Cardiac septum (tissue), 1 donor: ENCODE data around the gene MSI2. TPM values are rescaled to one million over a fixed set of nuclear protein-coding genes. Genes with fewer than 3 reads are reported as not detected.

Experiments used
- DNase-seq: peaks from one replicate; pipeline ENCODE4 v3.0.0-alpha.2; 2020; ENCODE audit warnings: low spot score
- intact Hi-C: fragments of 100-400 bp; cut with DNase I; formaldehyde crosslinking; loops from one replicate; pipeline ENCODE4 v1.14.0; 2022
- total RNA-seq: library from RNA; stranded (reverse); fragmentation: NEBNext Ultra II Directional; extraction: Animal tissue kit (Norgen Biotek cat#: 25700); gene quantifications from one replicate; pipeline ENCODE4 v1.2.1, GENCODE V29; 2021
- donor health status: DM: no; HTN: no; CAD: no.

Gene MSI2
- total RNA-seq, 1 donor from 2014 or later, result 112 TPM

DNA sequence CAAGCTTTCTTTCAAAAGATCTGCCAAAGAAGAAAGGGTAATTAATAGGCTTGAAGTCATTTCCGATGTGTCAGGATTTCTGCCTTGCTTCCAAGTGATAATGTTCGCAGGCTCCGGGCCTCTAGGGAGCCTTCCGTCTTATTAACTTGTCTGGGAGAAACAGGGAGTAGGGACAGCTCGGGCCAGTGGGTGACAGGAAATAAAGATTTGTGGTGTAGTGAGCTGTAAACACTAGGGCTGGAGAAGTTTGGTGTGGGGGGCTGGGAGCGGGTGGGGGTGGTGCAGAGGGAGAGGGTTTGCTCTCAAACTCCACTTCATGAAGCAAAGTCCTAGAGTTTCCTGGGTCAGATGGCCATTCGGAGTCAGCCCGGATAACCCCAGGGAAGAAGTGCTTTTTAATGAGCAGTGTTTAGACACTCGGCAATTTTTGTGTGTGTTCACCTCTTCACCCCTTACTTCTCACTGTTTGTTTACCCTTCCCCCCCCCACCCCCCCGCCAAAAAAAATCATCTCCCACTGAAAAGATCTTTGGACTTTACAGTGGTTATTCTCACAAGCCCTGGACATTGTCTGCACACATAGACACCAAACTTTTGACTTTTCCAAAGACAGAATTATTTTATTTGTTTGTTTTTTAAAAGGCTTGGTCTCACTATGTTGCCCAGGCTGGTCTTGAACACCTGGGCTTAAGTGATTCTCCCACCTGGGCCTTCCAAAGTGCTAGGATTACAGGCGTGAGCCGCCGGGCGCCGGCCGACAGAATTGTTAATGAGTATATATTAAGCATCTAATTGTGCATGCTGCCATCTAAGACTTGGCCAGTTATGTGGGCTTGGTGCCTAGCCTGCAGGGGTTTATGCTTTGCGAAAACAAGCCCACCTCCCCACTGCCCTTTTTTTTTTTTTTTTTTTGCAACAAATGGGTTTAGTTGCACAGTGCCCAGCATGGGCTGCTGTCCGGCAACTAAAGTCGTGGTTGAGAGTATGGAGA lies 292.4 kb downstream of the MSI2 start:
- intact Hi-C loops, result no loop called here
- DNase-seq, result no peak

DNA sequence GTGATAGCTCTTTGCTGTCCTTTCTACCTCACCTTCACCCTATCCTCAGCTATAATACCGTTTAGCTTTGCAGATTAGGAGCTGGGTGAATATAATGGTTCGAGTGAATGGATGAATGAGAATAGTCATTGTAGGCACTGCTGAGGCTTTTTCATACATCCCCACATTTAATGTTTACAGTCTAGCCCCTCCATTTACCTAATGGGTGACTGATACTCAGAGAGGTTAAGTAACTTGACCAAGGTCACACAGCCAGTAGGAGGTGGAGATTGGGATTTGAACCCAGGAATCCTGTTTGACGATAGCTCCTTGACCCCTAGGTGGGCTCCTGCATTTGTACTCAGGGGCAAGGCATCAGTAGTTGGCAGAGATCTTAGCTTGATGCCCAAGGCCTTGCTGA lies 293.1 kb downstream of the MSI2 start:
- intact Hi-C loops, result no loop called here
- DNase-seq, result no peak

DNA sequence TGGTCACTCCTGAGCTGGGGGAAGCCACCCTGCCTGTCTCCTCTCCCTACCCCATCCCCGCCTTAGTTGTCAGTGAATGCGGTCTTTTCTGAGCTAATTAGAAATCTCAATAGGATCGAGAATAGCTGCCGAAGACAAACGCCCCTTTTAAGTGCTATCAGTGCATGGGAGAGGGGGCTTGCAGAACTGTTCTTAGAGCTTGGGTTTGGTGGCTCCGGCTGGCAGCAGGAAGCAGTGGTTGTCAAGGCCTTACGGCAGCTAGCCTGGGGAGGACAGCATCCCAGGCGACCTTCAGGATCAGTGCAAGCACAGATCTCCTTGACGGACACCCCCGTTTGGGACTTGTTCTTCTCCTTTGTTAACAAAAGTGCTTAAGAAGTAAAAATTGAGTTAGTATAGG lies 293.7 kb downstream of the MSI2 start:
- intact Hi-C loops, result no loop called here
- no peak for DNase-seq

DNA sequence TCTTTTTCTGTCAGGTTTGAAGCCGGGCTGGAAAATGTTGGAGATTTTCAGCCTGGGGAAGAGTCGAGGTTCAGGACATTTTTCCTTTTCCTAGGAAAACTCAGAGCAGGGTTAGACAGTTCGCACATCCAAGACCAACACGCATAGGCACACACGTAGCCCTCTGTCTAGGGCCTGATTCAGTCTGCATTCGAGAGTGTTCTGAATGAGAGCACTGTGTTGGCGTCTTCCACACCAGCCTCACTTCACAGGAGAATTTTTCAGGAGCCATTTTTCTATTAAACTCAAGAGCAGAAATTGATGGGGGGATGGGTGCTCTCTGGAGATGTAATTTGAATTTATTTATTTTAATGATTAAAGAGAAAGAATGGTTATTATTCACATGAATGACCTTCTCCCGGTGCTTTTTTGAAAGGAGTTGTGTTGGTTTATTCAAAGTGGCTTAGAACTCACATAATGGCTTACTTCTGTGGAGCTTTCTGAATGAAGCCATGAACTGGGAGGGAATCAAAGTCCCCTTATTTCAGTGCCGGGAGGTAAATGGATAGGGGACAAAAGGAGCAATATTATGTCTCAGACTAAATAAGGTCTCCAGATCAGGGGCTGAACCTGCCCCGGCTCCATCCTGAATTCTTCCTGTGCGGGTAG lies 294.5 kb downstream of the MSI2 start:
- intact Hi-C loops, result no loop called here
- DNase-seq, result no peak

DNA sequence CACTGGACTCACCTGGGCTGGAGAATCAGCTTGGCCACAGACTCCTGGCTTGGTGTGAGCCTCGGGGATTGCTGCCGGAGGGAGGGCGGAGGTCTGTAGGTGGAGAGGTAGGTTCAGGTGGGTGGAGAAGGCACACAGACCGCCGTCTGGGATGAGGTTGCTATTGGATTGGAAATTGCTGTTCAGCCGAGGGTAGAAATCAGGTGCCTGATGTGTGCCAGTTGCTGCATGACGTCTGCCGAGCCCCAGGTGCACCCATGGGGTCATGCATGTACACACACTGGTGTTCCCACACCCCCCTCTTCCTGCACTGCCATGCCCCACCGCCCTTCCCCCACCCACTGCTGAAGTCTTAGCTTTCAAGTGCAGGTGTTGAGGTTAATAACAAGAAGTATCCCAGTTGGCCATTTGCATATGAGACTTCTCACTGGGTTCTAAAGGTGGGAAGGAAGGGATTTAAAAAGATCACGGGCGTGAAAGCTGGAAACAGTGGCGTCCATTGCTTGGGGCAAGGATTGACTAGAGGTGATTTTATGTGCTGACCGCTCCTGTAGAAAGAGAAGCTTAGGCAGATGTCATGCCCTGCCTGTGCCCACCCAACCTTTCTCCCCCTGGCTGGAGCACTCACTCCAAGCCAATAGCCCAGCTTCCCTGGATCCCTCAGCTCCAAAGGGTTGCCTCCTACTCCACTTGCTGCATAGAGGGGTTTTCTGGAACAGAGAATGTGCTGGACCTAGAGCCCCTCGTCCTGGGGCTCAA lies 295.2 kb downstream of the MSI2 start:
- DNase-seq, result no peak
- intact Hi-C loops, result no loop called here

DNA sequence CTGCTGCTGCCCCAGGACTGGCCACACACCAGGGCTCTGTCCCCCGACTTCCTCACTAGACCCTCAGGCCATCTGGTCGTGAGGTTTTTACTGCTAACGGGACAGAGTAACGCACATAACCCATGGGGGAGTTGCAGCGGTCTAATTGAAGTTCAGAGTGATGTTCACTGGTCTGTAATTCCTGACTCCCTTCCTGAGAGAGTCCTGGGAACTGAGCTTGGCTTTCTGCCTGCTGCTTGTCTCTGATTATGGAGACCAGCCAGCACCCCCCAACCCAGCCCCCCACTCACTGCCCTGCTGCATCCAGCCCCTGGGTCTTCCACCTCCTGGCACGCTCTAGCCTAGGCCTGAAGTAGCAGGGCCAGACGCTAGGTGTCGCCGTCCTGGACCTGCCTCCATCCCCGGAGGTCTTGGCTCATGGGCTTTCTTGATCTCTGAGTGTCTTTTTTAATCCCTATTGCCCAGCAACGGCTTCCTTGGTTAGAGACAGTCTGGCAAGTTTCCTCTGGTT lies 295.8 kb downstream of the MSI2 start:
- DNase-seq, result no peak
- intact Hi-C loops, result no loop called here

DNA sequence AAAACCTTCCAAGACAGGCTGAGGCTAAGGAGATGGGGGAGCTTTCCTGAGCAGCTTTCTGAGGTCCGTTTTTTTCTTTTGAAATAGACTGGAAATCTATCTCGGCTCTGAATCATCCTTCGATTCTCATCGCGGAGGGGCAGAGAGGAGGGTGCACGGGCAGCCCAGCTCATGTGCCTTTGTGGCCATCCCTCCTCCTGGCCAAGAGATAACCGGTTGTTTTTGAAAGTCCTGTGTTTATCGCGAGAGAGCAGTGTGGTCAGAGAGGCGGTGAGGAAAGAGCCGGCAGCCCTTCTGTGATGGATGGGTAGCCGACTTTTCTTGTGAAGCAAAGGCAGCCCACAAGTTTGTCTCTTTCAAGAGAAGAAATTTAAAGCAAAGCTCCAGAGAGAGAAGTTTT lies 297.2 kb downstream of the MSI2 start:
- no peak for DNase-seq
- intact Hi-C loops, result no loop called here

DNA sequence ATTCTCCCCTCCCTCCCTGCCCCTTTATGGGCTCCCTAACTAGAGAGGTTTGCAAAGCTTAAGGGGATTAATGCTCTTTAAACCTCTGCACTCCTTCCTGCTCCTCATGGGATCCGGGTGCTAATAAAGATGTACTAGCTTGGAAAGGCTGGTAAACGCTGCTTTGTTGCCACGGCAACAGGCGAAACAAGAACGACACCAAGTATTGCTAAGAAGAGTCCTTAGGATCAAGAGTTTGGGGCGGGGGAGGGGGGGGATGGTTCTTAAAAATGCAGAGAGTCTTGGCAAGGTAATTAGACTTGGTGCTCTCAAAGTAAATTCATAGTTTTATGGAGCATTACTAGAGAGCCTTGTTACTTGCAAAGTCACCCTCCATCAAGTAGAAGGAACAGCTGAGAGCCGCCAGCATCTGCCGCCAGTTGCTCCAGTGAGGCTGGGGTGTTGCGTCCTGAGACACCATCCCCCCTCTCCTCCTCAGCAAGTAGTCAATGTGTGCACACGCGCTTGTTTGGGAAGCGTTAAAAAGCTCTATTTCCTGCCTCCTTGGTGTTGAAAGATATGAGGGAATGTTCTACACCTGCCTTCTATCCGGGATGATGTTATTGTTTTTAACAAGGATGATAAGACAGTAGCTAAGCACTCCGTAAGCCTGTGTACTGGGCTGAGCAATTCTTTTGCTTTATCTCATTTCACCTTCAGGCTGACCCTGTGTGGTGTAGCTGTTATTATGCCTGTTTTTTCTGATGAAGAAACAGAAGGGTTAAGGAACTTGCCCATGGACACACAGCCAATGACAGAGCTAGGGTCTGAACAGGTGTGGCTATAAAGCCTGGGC lies 297.9 kb downstream of the MSI2 start:
- intact Hi-C loops, result no loop called here
- no peak for DNase-seq

DNA sequence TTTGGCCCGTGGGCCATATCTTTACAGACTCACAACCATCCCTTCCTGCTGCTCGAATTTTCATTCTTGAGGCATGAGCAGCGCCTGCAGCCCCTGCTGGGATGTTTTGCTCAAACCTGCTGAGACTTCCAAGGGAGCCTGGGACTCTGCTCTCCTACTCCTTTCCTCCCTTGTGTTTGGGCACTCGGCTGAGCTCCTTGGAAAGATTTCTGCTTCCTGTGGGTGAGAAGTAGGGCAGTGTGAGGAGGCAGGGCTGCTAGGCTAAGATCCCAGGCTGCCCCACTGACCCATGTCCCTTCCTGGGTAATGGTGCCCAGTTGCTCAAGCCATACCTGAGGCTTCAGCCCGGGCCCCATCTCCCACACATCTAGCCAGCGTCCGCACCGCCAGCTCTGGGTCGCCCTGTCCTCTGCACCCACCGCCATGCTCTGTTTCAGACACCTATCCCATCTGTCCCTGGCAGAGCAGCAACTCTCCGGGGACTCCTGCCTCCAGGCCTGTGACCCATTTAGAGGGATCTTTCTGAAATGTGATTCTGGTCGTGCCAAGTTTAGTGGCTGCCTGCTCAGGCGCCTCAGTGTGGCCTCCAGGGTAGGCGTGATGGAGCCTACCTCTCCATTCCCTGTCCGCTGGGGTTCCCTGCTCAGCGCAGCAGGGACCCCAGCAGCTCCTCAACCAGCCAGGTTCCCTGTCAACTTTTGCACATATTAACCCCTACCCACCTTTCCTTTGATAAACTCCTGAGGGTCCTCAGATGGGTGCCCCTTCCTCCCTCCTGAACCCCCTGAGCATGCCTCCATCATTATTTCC lies 298.7 kb downstream of the MSI2 start:
- no peak for DNase-seq
- intact Hi-C loops, result no loop called here

DNA sequence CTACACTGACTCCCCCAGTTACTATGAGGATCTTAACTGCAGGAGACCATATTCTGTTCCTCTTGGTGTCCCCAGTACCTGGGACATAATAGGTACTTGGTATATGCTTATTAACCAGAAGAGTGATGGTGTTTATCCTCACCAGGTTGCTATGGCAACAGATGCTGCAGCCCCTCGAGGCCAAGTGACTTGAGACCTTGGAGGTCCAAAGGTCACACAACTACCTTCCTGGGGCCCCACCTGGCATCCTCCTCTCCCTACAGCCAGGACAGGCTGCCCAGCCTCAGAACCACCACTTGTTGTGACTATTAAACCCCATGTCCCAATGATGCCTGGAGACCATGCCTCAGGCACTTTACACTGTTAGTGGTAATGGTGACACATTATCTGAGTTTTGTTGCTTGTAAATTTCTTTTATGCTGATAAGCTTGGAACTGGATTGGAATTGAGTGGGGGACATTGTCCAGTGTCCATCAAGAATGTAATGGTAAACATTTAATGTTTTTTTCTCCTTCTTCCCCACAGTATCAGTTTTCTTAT lies 299.4 kb downstream of the MSI2 start:
- no peak for DNase-seq
- intact Hi-C loops, result no loop called here

DNA sequence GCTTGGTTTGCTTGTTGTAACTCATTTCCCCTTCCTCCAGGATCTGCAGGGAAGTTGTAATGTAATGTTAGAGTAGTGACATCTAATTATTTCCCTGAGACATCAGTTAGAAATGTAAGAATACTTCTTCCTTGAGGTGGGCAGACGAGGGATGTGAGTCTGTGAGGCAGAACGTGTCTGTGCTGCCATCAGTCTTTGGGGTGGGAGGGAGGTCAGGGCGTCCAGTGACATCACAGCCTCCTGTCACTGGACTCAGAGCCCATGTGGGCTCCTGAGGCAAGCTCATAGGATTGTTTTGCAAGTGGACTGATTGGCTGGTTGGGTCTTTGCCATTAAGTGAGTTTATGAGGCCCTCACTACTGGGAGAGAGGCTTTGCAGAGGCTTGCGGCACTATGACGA lies 300.0 kb downstream of the MSI2 start:
- DNase-seq, result no peak
- intact Hi-C loops, result no loop called here

DNA sequence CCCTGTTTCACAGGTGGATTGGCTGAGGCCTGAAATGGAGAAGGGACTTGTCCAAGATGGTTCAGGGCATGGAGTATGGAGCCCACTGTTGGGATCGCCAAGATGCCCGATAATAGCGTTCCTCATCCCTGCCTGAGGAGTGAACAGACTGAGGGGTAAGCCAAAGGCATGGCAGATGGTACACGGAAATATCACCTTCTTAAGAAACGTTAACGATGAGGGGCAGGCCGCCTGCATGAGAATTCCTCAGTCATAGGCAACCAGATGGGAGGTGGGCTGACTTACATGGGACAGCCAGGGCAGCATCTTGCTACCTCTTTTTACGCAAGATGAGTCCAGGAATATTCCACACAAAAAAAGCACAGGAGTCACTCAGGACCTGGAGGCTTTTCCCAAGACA lies 300.7 kb downstream of the MSI2 start:
- no peak for DNase-seq

DNA sequence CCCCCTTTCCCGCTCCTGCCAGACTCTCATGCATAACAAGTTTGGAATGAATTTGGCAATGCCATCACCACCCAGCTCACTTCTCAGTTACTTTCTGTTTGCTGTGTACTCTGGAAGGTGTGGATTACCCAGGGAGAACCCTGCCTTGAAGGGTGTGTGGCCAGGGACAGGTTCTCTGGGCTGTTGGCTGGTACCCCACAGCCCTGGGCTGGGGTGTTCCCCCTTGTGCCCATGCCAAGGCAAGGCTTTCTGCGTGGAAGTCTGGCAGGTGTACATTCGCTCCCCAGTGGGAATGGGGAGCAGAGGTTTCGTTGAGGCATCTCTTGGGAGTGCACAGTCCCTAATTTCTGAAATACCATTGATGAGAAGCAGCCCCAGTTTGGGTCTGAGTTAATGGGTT lies 301.1 kb downstream of the MSI2 start:
- intact Hi-C loops, result no loop called here
- no peak for DNase-seq

More for the DNA sequence above, 300.7 kb downstream of the MSI2 start:
- intact Hi-C loops, result no loop called here

DNA sequence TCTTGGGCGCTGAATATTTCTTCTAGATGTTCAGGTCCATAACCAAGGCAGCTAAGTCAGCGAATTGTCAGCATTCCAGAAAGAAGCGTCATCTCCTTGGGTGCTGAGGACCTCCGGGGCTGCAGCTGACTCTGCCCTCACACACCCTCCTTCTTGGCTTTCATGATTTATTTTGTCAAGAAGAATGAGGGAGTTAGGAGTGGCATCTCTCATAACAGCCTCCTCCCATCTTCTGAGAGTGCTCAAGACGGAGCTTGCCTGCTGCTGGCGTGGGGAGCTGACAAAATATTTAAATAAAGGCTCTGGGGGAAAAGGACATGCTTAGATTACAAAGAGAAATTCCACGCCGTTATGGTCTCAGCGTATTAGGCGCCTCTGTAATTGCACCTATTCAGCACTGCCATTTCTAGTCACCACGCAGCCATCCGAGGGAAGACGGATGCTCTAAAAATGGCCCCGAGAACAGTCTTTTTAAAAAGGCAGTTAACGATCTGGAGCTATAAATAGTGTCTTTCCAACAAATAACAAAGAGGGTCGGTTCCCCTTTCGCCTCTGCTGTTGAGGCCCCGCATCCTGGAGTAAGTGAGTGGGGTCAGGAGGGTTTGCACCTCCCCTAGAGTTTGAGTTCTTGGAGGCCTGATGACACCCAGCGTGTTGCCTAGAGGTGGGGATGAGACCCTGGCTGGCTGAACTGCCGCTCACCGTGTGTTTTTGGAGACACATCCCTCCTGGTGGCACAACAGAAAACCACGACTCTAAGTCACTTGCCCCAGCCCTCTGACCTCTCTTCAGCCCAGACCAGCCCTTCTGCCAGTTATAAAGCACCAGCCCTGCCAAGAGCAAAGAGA lies 301.7 kb downstream of the MSI2 start:
- intact Hi-C loops, result no loop called here
- no peak for DNase-seq

DNA sequence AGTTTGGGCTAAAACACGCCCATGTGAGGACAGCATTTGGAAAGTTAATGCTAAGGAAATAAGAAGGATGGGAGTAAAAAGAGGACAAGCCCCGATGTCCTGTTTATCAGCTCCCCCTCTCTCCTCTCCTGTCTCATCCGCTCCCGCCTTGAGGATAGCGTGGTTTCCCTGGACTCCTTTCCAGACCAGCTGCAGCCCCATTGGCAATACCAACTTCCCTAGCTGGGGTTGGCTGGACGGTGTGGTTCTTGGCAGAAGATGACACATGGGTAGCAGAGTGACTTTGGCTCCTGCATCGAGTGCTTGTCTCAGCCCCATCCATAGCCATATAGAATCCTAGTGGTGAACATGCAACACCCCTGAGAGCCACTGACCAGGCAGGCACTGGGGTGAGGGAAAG lies 302.9 kb downstream of the MSI2 start:
- no peak for DNase-seq
- intact Hi-C loops, result no loop called here

DNA sequence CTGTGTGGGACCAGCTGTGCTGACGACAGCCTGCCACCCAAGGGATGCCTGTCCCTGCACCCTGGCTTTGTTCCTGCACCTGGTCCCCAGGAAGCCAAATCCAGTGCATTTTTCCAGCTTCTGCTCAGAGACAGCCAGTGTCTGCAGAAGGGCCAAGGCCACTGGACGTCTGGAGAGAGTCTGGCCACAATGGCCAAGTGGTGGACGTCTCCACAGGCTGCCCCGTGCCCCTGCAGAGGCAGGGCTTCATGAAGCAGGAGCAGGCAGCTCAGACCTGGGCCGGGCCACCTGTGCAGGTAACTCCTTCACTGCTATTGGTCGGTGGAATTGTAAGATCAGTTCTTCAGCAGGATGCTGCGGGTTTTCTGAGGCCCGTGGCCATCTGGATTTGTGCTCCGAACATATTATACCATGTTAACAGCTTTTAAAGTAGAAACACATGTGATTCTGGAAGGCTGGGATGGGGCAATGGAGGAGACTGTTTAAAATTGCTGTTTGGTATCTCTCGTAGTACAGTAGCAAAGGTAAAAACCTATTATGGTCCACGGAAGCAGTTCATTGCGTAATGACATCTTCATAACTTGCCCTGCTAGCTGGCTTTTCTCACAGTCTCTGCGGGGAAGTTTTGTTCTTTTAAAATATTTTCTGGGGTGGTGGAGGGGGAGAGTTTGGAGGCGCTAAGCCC lies 303.5 kb downstream of the MSI2 start:
- DNase-seq, result no peak
- intact Hi-C loops, result no loop called here

DNA sequence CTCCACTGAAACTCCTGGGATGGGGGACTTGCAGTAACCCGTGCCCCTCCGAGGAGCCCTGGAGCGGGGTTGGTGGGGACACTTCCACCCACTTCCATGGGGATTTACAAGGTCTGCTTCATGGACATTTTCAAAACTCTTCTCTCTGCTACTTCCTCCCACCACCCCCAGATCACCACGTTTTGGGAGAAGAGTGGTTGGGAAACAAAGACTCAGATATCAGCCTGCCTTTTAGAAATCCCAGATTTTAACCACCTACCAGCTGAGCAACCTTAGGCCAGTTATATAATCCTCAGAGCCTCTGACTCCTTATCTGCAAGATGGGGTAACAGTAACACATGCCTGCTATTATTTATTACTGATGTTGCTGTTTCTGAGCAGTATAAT lies 304.0 kb downstream of the MSI2 start:
- DNase-seq, result no peak
- intact Hi-C loops, result no loop called here
